Chondrocyte (in vitro differentiated cells): ENCODE measurements around the gene DAB2. TPM values are rescaled to one million over a fixed set of nuclear protein-coding genes. Genes with fewer than 3 reads are reported as not detected.

Experiments used
- DNase-seq: peaks from one replicate; pipeline ENCODE4 v3.0.0; 2021; ENCODE audit warnings: mixed read lengths, low spot score
- H3K27ac Mint-ChIP-seq: one replicate; pipeline ENCODE4 v1.8.0; 2021; ENCODE audit warnings: mild to moderate bottlenecking, moderate library complexity, mixed read lengths; ENCODE audit not compliant: unreplicated experiment
- H3K27me3 Mint-ChIP-seq: 2 replicates; pipeline ENCODE4 v1.8.0; 2021; ENCODE audit warnings: low read depth, mixed read lengths
- H3K36me3 Mint-ChIP-seq: 2 replicates; pipeline ENCODE4 v1.8.0; 2021; ENCODE audit warnings: low read depth, mixed read lengths
- H3K4me1 Mint-ChIP-seq: 2 replicates; pipeline ENCODE4 v1.8.0; 2021; ENCODE audit warnings: low read depth, mild to moderate bottlenecking, mixed read lengths
- H3K4me3 Mint-ChIP-seq: one replicate; pipeline ENCODE4 v1.8.0; 2021; ENCODE audit warnings: mild to moderate bottlenecking, moderate library complexity, mixed read lengths; ENCODE audit not compliant: unreplicated experiment
- H3K9me3 Mint-ChIP-seq: 2 replicates; pipeline ENCODE4 v1.8.0; 2021; ENCODE audit warnings: low read depth, mixed read lengths
- total RNA-seq: library from RNA; stranded (reverse); gene quantifications from 3 replicates; pipeline ENCODE4 v1.2.1, GENCODE V29; 2021
- TF ChIP-seq, protein P1 (sequence below): fragments of 200-600 bp; sonication (generic); IDR thresholded peaks from 2 replicates; pipeline ENCODE4 v1.5.0; 2021; ENCODE audit warnings: antibody characterized with exemption, mild to moderate bottlenecking, moderate library complexity

The DAB2 gene
- total RNA-seq, 1 donor from 2014 or later, result 82.7 TPM

- peaks cover 34% of the 10 kb centered on the region for H3K4me1 Mint-ChIP-seq
- no peaks in the 10 kb centered on the region for H3K27me3 Mint-ChIP-seq
- H3K36me3 Mint-ChIP-seq, result no peaks in the 10 kb centered on the region
- H3K9me3 Mint-ChIP-seq, result no peaks in the 10 kb centered on the region
- H3K4me3 Mint-ChIP-seq, result no peak overlapping the region
- TF ChIP-seq, protein P1, sequence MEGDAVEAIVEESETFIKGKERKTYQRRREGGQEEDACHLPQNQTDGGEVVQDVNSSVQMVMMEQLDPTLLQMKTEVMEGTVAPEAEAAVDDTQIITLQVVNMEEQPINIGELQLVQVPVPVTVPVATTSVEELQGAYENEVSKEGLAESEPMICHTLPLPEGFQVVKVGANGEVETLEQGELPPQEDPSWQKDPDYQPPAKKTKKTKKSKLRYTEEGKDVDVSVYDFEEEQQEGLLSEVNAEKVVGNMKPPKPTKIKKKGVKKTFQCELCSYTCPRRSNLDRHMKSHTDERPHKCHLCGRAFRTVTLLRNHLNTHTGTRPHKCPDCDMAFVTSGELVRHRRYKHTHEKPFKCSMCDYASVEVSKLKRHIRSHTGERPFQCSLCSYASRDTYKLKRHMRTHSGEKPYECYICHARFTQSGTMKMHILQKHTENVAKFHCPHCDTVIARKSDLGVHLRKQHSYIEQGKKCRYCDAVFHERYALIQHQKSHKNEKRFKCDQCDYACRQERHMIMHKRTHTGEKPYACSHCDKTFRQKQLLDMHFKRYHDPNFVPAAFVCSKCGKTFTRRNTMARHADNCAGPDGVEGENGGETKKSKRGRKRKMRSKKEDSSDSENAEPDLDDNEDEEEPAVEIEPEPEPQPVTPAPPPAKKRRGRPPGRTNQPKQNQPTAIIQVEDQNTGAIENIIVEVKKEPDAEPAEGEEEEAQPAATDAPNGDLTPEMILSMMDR, result no peak
- no peak for DNase-seq
- no peak overlapping the region for H3K27ac Mint-ChIP-seq
These were observed 45.1 kb upstream of the DAB2 start for GRCh38 chr5:39469777-39470415.

- Mint-ChIP-seq H3K4me1 (peaks cover 28% of the 10 kb centered on the region), H3K27me3 (no peaks in the 10 kb centered on the region), H3K9me3 (no peaks in the 10 kb centered on the region), H3K36me3 (no peaks in the 10 kb centered on the region), H3K27ac (no peak overlapping the region), H3K4me3 (no peak overlapping the region)
- DNase-seq, result no peak
- TF ChIP-seq, protein P1, result no peak
These were observed 44.4 kb upstream of the DAB2 start for GRCh38 chr5:39469176-39469575.

DNA sequence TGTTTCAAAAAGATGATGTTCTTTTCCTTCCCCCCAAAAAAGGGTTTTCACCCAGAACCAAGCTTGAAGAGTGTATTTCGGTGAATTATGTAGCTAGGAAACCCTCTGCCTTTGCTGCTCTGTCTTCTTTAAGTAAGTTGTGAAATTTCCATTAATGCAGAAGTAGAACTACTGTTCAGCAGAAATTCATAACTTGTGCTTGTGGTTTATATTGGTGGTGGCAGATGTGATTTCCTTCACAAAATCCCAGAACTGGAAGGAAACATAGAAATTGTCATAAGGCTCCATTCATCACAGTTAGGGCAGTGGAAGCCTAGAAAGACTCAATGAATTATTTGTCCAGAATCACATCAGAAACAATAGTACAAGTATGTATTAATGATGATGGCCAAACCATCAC lies 42.1 kb upstream of the DAB2 start:
- no peak overlapping the region for H3K27ac Mint-ChIP-seq
- H3K36me3 Mint-ChIP-seq, result no peaks in the 10 kb centered on the region
- TF ChIP-seq, protein P1, result no peak
- peaks cover 9% of the 10 kb centered on the region for H3K4me1 Mint-ChIP-seq
- H3K4me3 Mint-ChIP-seq, result no peak overlapping the region
- no peaks in the 10 kb centered on the region for H3K9me3 Mint-ChIP-seq
- no peaks in the 10 kb centered on the region for H3K27me3 Mint-ChIP-seq
- no peak for DNase-seq

GRCh38 chr5:39465843-39466242 lies 41.1 kb upstream of the DAB2 start:
- no peak for DNase-seq
- Mint-ChIP-seq H3K4me1 (peaks cover 8% of the 10 kb centered on the region), H3K27me3 (no peaks in the 10 kb centered on the region), H3K27ac (no peak overlapping the region), H3K9me3 (no peaks in the 10 kb centered on the region), H3K4me3 (no peak overlapping the region), H3K36me3 (no peaks in the 10 kb centered on the region)
- TF ChIP-seq, protein P1, result no peak

- H3K27me3 Mint-ChIP-seq, result no peaks in the 10 kb centered on the region
- H3K9me3 Mint-ChIP-seq, result no peaks in the 10 kb centered on the region
- H3K4me3 Mint-ChIP-seq, result no peak overlapping the region
- H3K36me3 Mint-ChIP-seq, result no peaks in the 10 kb centered on the region
- H3K4me1 Mint-ChIP-seq, result peaks cover 4% of the 10 kb centered on the region
- no peak for DNase-seq
- TF ChIP-seq, protein P1, result no peak
- H3K27ac Mint-ChIP-seq, result no peak overlapping the region
These were observed 40.3 kb upstream of the DAB2 start for GRCh38 chr5:39465097-39465496.
